Activated CD8-positive, alpha-beta memory T cell treated with anti-CD3 and anti-CD28 coated beads, Interleukin-2, amount 50 U/mL, for 1 hour (primary cell): ENCODE results near the gene MAPK8IP3.
"Not testable (repeated sequence)": the region's sequence is repeated elsewhere in the genome, so short reads cannot be mapped to it uniquely, and the experiment has no call there.

Experiments used
- DNase-seq: peaks from one replicate; pipeline ENCODE4 v3.0.0-alpha.2; 2020; ENCODE audit errors: extremely low read depth

MAPK8IP3 gene

GRCh38 chr16:1786242-1787055, 80.5 kb downstream of the MAPK8IP3 start:
- no peak for DNase-seq

GRCh38 chr16:1787056-1787321, 81.0 kb downstream of the MAPK8IP3 start:
- no peak for DNase-seq

- DNase-seq, result no peak
Measured at GRCh38 chr16:1787322-1788094, 81.5 kb downstream of the MAPK8IP3 start.

DNA sequence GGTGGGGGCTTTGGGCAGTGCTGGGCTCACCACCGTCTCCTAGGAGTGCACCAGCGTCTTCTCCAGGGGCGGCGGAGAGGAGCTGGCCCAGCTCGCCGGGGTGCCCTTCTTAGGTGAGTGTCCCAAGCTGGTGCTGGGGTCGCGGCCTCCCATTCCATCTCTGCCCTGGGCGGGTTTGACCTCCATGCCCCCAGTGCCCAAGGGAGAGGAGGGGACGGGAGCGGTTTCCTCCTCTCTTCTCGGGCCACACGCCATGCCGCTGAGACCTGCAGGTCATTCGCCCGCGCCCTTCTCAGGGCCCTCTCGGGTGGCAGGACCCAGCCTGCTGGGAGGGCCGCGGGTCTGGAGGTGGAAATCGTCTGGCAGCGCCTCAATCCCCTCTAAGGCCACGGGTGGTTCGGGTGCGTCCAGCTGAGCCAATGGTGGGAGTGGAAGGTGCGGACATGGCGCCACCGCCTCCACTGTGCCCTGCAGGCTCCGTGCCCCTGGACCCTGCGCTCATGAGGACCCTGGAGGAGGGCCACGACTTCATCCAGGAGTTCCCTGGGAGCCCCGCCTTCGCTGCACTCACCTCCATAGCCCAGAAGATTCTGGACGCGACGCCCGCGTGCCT, 82.2 kb downstream of the MAPK8IP3 start:
- no peak for DNase-seq

- DNase-seq, result no peak
Measured at GRCh38 chr16:1788708-1789100, 82.7 kb downstream of the MAPK8IP3 start.

DNA sequence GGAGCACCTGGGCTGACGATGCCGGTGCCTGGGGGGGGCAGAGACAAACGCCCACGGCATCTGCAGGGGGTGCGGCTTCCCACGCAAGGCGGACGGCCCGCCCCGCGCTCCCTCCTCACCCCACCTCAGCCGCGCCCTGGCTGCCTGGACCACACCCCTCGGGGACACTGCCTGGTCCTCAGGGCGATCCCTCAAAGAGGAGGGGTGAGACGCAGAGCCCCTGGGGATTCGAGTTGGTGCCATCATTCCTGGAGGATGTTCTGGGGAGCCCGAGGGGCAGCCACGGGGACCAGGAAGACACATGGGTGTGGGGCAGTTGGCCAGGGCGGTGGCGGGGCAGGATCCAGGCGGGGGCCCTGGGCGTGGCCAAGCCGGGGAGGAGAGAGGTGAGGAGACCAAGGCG, 83.6 kb downstream of the MAPK8IP3 start:
- no peak for DNase-seq

DNA sequence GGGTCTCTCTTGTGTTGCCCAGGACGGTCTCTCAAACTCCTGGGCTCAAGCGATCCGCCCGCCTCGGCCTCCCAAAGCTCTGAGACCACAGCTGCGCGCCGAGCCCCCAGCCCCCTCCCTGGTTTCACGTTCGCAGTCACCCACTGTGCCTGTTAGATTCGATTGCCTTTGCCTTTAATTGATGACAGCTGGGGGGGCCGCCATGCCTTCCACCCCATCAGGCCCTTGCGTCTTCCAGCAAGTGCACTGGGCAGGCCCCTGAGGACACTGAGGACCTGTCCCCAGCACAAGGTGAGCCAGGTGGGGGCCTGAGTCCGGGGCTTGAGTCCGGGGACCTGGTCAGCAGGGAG, 84.2 kb downstream of the MAPK8IP3 start:
- no peak for DNase-seq

GRCh38 chr16:1790611-1791255, 84.7 kb downstream of the MAPK8IP3 start:
- DNase-seq, result no peak

GRCh38 chr16:1791256-1791942, 85.4 kb downstream of the MAPK8IP3 start:
- no peak for DNase-seq

GRCh38 chr16:1791943-1792812, 86.2 kb downstream of the MAPK8IP3 start:
- DNase-seq, result no peak

GRCh38 chr16:1792836-1793577, 87.0 kb downstream of the MAPK8IP3 start:
- DNase-seq, result no peak

DNA sequence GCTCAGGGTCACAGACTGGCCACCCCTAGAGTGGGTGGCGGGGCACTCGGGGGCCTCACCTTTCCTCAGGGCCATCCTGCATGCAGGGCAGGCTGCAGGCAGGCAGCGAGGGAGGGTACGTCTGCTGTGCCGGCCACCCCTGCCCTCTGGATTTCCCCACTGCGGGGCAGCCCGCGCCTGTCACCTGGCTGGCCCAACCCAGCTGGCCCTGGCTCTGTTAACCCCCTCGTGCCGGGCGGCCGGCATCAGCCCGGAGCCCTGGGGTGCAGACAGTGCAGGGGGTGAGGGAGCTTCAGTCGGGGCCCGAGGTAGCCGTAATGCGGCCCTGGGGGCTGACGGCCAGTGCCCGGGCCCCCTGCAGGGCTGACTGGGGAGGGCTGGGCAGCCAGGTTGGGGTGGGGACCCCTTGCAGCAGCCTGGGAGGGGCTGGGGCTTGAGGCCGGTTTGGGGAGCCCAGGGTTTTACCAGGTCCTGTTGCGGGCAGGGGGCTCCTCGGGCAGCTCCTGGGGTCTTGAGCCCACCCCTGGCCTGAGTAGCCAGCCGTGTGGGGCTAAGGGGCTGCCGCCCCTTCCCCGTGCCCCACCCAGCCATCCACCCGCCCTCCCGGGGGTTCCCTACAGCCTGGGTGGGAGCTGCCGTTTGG, 87.7 kb downstream of the MAPK8IP3 start, which contains the start of gene IGFALS:
Gene IGFALS (minus strand): TSS at position 128 of the 643 bp plus-strand sequence. CDS start 53 bp downstream, at position 75.
- no peak for DNase-seq

- DNase-seq, result no peak
Measured at GRCh38 chr16:1794221-1794871, 88.4 kb downstream of the MAPK8IP3 start.

- DNase-seq, result no peak
Measured at GRCh38 chr16:1794908-1795666, 89.1 kb downstream of the MAPK8IP3 start.

DNA sequence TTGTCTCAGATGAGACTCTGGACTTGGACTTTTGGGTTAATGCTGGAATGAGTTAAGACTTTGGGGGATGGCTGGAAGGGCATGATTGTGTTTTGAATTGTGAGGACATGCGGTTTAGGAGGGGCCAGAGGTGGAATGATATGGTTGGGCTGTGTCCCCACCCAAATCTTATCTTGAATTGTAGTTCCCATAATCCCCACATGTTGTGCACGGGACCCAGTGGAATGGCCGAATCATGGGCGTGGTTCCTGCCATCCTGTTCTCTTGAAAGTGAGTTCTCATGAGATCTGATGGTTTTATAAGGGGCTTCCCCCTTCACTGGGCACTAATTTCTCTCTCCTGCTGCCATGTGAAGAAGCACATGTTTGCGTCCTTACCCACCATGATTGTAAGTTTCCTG, 93.3 kb downstream of the MAPK8IP3 start:
- not testable (repeated sequence) for DNase-seq

- no peak for DNase-seq
Measured at GRCh38 chr16:1800701-1801100, 94.7 kb downstream of the MAPK8IP3 start.

DNA sequence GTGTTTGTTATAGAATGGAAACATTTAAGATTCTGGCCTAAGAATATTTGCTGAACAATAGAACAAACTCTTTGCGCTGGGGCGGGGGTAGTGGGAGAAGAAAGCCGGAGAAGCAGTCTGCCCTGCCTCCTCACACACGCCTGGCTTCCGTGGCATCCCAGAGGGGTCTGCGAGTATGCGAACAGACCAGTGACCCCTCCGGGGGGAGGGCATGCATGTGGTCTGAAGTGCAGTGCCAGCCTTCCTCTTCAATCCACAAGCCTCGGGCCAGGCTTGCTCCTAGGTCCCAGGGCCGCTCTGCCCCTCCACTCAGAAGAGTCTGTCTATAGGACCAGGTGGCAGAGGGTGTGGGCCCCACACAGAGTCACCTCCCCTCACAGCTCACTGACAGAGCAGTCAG, 101.6 kb downstream of the MAPK8IP3 start:
- no peak for DNase-seq

GRCh38 chr16:1808691-1809090, 102.7 kb downstream of the MAPK8IP3 start:
- no peak for DNase-seq
